ENCODE results near the gene TMEM108.

The TMEM108 gene

DNA sequence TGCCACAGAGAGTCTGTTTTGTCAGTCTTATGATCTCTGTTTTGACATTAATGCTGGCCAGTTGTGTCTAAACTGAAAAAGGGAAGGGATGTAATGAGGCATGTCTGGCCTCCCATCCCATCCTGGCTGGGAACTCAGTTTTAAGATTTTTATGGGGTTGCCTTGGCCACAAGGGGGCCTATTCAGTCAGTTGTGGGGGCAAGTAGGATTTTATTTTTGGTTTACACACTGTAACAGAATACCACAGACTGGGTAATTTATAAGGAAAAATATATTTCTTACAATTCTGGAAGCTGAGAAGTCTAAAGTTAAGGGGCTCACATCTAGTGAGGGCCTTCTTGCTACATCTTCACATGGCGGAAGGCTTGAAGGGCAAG lies 129.8 kb downstream of the TMEM108 start:
- TF ChIP-seq POLR2AphosphoS5 (IDR thresholded peaks at IDR 0.05; ENCODE audit: borderline replicate concordance, low read depth, low read length) (no peak), FOXP2 (optimal IDR thresholded peaks at IDR 0.05; ENCODE audit: control extremely low read depth, extremely low read length, insufficient read depth) (no peak), EZH2 (IDR thresholded peaks at IDR 0.05) (no peak)
- Histone ChIP-seq H3K36me3 (ENCODE audit: insufficient read depth, low read length) (no peaks in the 10 kb centered on the region), H3K27ac (no peak overlapping the region), H3K4me3 (no peak overlapping the region), H3K9me3 (ENCODE audit: low read depth, low read length) (no peaks in the 10 kb centered on the region), H3K9ac (ENCODE audit: insufficient read length) (no peak overlapping the region)
- no peak for DNase-seq (ENCODE audit: low read depth, low spot score)

DNA sequence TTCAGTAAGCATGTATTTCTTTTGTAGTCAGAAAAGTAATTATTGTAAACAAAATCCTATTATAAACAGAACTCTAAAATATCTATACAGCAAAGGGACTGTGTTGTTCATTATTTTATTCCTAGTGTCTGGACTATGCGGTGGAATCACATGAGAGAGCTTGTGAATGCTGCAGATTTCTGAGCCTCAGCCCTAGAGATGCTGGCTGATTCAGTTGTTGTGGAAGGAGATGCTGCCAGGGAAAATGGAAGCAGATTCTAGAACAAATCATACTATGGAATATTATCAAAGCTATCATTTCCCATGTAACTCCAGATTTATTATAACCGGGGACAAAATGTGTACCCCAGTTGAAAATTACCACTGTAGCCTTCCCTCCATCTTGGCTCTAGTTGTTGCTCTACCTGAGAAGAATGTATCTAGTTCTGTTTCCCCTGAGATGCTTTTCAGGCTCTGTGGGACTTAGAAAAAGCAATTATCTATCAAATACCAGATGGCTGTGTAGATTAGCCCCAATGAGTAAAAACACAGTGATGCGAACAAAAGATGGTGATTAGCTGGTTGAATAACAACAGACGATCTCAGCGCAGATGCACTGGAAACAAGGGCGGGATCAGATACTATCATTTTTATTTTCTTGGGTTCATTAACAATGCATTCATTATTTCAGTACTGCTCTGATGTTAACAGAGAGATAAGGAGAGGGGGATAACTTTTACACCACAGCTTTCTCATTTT lies 131.3 kb downstream of the TMEM108 start:
- no peak for TF ChIP-seq EZH2 (IDR thresholded peaks at IDR 0.05)
- no peak for TF ChIP-seq FOXP2 (optimal IDR thresholded peaks at IDR 0.05; ENCODE audit: control extremely low read depth, extremely low read length, insufficient read depth)
- TF ChIP-seq POLR2AphosphoS5 (IDR thresholded peaks at IDR 0.05; ENCODE audit: borderline replicate concordance, low read depth, low read length): no peak
- Histone ChIP-seq H3K4me3 (no peak overlapping the region), H3K9ac (ENCODE audit: insufficient read length) (no peak overlapping the region), H3K9me3 (ENCODE audit: low read depth, low read length) (no peaks in the 10 kb centered on the region), H3K36me3 (ENCODE audit: insufficient read depth, low read length) (no peaks in the 10 kb centered on the region), H3K27ac (no peak overlapping the region)
- DNase-seq (ENCODE audit: low read depth, low spot score): no peak

DNA sequence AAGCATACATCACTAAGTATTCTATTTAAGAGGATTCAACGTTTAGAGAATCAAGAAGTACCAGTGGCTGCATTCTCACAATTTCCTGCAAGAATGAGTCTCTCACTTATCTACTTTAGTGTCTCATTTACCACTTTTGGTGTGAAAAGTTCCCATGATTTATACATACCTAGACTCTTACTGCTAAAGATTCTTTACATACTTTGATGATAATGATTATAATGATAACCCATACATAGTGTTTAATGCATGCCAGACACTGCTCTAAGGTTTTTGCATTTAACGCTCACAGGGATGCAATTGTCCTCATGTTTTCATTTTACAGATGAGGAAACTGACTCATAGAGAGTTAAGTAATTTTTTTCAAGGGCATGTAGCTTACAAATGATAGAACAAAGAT lies 133.6 kb downstream of the TMEM108 start:
- no peak for TF ChIP-seq EZH2 (IDR thresholded peaks at IDR 0.05)
- TF ChIP-seq POLR2AphosphoS5 (IDR thresholded peaks at IDR 0.05; ENCODE audit: borderline replicate concordance, low read depth, low read length): no peak
- TF ChIP-seq FOXP2 (optimal IDR thresholded peaks at IDR 0.05; ENCODE audit: control extremely low read depth, extremely low read length, insufficient read depth): no peak
- H3K4me3 ChIP-seq: no peak overlapping the region
- no peaks in the 10 kb centered on the region for H3K36me3 ChIP-seq (ENCODE audit: insufficient read depth, low read length)
- no peak overlapping the region for H3K9ac ChIP-seq (ENCODE audit: insufficient read length)
- no peak for DNase-seq (ENCODE audit: low read depth, low spot score)
- no peaks in the 10 kb centered on the region for H3K9me3 ChIP-seq (ENCODE audit: low read depth, low read length)
- H3K27ac ChIP-seq: no peak overlapping the region

DNA sequence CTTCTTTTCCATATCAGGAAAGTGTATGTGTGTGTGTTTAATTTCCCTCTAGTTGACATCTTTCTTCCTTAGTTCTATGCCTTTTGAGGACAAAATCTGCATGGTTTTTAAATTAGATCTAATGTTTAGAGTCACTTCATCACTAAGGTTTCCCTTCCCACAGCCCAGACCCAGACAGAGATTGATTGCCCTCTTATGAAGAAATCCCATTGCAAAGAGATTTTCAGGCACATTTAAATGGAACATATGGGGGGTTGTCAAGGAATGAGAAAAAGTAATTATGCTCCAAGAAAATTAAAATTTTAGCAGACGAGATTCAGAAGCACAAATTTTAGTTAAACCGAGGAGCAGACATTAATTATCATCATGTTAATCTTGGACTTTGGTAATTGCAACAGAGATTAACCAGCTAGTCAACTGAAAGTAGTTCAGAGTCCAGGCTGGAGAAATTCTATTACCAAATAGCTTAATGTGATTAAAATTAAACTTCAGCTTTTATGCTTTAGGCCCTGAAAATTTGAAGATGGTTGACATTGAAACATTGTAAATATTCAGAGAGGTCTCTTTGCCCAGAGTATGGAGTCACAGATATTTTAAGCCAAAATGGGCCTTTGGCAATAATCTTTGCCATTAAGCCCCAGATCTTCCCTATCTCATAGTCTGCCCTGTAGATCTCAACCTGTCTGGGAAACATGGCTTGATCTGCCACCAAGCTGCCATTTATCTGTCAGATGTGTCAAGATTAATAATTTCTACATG lies 143.4 kb downstream of the TMEM108 start:
- Histone ChIP-seq H3K9me3 (ENCODE audit: low read depth, low read length) (no peaks in the 10 kb centered on the region), H3K9ac (ENCODE audit: insufficient read length) (no peak overlapping the region), H3K27ac (no peak overlapping the region), H3K36me3 (ENCODE audit: insufficient read depth, low read length) (no peaks in the 10 kb centered on the region), H3K4me3 (no peak overlapping the region)
- no peak for DNase-seq (ENCODE audit: low read depth, low spot score)
- TF ChIP-seq EZH2 (IDR thresholded peaks at IDR 0.05): no peak
- TF ChIP-seq POLR2AphosphoS5 (IDR thresholded peaks at IDR 0.05; ENCODE audit: borderline replicate concordance, low read depth, low read length): no peak
- TF ChIP-seq FOXP2 (optimal IDR thresholded peaks at IDR 0.05; ENCODE audit: control extremely low read depth, extremely low read length, insufficient read depth): no peak

DNA sequence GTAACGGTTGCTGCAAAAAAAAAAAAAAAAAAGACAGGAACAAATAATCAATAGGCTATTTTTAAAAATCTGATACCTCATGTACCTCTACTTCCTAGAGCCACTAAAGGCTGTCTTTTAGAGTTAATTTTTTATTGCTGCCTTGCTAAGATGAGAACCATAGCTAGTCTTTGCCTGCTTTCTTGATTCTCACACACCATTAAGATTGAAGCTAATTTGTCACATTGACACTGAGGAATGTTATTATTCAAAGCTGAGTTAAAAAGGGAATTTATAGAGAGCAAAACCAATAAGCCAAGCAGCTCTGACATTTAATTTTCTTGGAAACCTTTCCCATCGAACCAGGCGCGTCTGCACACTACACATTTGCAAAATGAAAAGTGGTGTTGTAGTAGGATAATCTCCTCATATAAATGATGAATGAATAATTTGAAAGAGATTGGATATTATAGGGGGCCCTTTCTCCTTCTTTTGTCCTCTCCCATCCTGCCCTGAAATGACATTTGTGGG lies 149.7 kb downstream of the TMEM108 start:
- DNase-seq (ENCODE audit: low read depth, low spot score): no peak
- TF ChIP-seq FOXP2 (optimal IDR thresholded peaks at IDR 0.05; ENCODE audit: control extremely low read depth, extremely low read length, insufficient read depth) (no peak), EZH2 (IDR thresholded peaks at IDR 0.05) (no peak), POLR2AphosphoS5 (IDR thresholded peaks at IDR 0.05; ENCODE audit: borderline replicate concordance, low read depth, low read length) (no peak)
- H3K36me3 ChIP-seq (ENCODE audit: insufficient read depth, low read length): no peaks in the 10 kb centered on the region
- H3K9ac ChIP-seq (ENCODE audit: insufficient read length): no peak overlapping the region
- H3K4me3 ChIP-seq: no peak overlapping the region
- H3K27ac ChIP-seq: no peak overlapping the region
- no peaks in the 10 kb centered on the region for H3K9me3 ChIP-seq (ENCODE audit: low read depth, low read length)

DNA sequence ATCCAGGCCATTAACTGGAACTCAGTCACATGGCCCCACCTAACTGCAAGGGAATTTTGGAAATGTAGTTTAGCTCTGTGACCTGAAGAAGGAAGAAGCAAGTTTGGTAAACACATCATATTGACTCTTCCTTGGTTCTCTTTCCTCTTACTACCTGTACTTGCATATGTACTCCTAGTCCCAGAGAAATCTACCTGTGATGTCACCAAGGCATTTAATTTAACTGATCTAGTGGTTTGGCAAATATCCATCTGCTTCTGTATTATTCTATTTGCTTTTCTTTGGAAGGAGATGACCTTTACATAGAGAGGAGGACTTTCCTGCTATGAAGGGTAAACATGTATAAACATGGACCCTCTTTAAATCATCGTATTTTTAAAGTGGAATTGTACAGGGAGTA lies 150.8 kb downstream of the TMEM108 start:
- no peak for DNase-seq (ENCODE audit: low read depth, low spot score)
- Histone ChIP-seq H3K9ac (ENCODE audit: insufficient read length) (no peak overlapping the region), H3K27ac (no peak overlapping the region), H3K9me3 (ENCODE audit: low read depth, low read length) (no peaks in the 10 kb centered on the region), H3K4me3 (no peak overlapping the region), H3K36me3 (ENCODE audit: insufficient read depth, low read length) (no peaks in the 10 kb centered on the region)
- no peak for TF ChIP-seq FOXP2 (optimal IDR thresholded peaks at IDR 0.05; ENCODE audit: control extremely low read depth, extremely low read length, insufficient read depth)
- TF ChIP-seq EZH2 (IDR thresholded peaks at IDR 0.05): no peak
- TF ChIP-seq POLR2AphosphoS5 (IDR thresholded peaks at IDR 0.05; ENCODE audit: borderline replicate concordance, low read depth, low read length): no peak

DNA sequence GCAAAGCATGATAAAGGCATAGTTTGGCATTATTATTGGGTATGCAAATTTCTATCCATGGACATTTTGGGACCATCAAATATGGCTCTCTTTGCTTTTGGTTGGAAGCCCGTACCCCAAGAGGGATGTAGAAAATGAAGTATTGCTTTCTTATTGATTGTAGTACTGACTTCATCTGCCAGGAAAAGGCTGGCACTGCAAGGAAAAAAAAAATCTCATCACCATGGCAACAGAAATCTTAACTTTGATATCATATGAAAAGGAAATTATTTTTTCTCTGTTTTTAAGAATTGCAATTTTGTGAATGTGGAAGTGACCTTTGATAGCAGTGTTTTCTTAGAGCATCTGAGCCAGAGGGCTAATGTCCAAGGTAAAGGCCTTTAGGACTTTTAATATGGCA lies 151.7 kb downstream of the TMEM108 start:
- H3K9me3 ChIP-seq (ENCODE audit: low read depth, low read length): no peaks in the 10 kb centered on the region
- TF ChIP-seq EZH2 (IDR thresholded peaks at IDR 0.05): no peak
- TF ChIP-seq FOXP2 (optimal IDR thresholded peaks at IDR 0.05; ENCODE audit: control extremely low read depth, extremely low read length, insufficient read depth): no peak
- TF ChIP-seq POLR2AphosphoS5 (IDR thresholded peaks at IDR 0.05; ENCODE audit: borderline replicate concordance, low read depth, low read length): no peak
- H3K4me3 ChIP-seq: no peak overlapping the region
- DNase-seq (ENCODE audit: low read depth, low spot score): no peak
- H3K9ac ChIP-seq (ENCODE audit: insufficient read length): no peak overlapping the region
- no peaks in the 10 kb centered on the region for H3K36me3 ChIP-seq (ENCODE audit: insufficient read depth, low read length)
- H3K27ac ChIP-seq: no peak overlapping the region

DNA sequence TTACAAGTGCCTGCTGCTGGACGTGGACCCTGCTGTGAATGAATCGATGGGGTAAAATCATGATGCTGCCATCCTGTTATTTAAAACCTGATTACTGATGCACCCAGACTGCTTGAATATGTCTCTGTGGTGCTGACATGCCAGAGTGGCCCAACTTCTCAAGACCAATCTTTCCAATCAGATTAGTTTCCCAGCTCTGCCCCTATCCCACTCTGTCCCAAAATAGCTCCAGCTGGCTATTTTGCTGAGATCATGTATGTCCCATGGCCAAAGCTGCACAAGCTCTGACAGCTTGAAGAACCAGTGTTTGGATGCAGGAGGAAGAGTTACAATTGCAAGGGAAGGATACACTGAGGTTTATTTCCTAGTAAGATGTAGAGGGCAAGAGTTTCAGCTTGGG lies 153.6 kb downstream of the TMEM108 start:
- no peak overlapping the region for H3K9ac ChIP-seq (ENCODE audit: insufficient read length)
- H3K9me3 ChIP-seq (ENCODE audit: low read depth, low read length): no peaks in the 10 kb centered on the region
- no peak overlapping the region for H3K4me3 ChIP-seq
- no peaks in the 10 kb centered on the region for H3K36me3 ChIP-seq (ENCODE audit: insufficient read depth, low read length)
- no peak overlapping the region for H3K27ac ChIP-seq
- DNase-seq (ENCODE audit: low read depth, low spot score): no peak
- TF ChIP-seq EZH2 (IDR thresholded peaks at IDR 0.05) (no peak), FOXP2 (optimal IDR thresholded peaks at IDR 0.05; ENCODE audit: control extremely low read depth, extremely low read length, insufficient read depth) (no peak), POLR2AphosphoS5 (IDR thresholded peaks at IDR 0.05; ENCODE audit: borderline replicate concordance, low read depth, low read length) (no peak)
